ENCODE data around the gene MOB1A.
"Not testable (repeated sequence)": the region's sequence is repeated elsewhere in the genome, so short reads cannot be mapped to it uniquely, and the experiment has no call there.

The MOB1A gene

GRCh38 chr2:74198461-74199274 is 20.0 kb upstream of the MOB1A start, which contains the start of gene MTHFD2:
TSS of gene MTHFD2 (plus strand) at chr2:74198615. CDS start at chr2:74198642, 27 bp downstream.
- peak; percentile 88 for DNase-seq (ENCODE audit: low read depth in 2 of 2)

GRCh38 chr2:74198023-74198460 is 19.4 kb upstream of the MOB1A start:
- DNase-seq (ENCODE audit: low read depth in 2 of 2): no peak

GRCh38 chr2:74197049-74197448 is 18.4 kb upstream of the MOB1A start:
- no peak for DNase-seq (ENCODE audit: low read depth in 2 of 2)

DNA sequence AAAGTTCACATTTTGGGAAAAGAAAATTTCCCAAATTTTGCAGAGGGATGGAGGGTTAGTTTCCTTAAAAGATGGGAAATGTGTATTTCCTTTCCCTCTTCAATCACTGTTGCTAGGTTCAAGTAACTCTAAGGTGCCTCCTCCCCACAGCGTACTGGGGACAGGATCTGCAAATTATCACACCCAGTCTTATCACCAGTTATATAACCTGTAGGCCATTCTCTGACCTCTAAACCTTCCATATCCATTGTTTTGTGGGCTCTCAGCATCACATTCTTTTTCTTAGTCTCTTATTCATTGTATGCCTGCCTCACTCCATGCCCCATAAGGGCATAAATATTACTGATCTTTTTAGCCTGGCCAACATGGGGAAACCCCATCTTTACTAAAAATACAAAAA is 16.1 kb upstream of the MOB1A start:
- DNase-seq (ENCODE audit: low read depth in 2 of 2): no peak

- DNase-seq (ENCODE audit: low read depth in 2 of 2): no peak
Measured at GRCh38 chr2:74191596-74192380, 13.1 kb upstream of the MOB1A start.

DNA sequence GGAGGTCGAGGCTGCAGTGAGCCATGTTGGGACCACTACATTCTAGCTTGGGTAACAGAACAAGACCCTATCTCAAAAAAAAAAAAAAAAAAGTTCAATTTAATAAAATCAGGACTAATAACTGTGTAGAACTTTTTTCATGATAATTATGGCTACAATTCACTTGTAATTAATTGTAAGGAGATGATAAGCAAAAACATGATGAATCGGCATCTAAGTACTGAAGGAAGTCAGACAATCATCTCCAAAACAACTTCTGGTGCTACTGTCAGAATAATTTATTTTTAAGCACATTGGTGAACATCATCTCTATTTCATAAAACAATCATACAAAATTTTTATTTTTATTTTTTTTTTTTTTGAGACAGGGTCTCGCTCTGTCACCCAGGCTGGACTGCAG is 10.0 kb upstream of the MOB1A start:
- DNase-seq (ENCODE audit: low read depth in 2 of 2): no peak

- DNase-seq (ENCODE audit: low read depth in 2 of 2): no peak
Measured at GRCh38 chr2:74188018-74188601, 9.4 kb upstream of the MOB1A start.

- not testable (repeated sequence) for DNase-seq (ENCODE audit: low read depth in 2 of 2)
Measured at GRCh38 chr2:74186706-74187105, 8.0 kb upstream of the MOB1A start.

- no peak for DNase-seq (ENCODE audit: low read depth in 2 of 2)
Measured at GRCh38 chr2:74186038-74186437, 7.4 kb upstream of the MOB1A start.

DNA sequence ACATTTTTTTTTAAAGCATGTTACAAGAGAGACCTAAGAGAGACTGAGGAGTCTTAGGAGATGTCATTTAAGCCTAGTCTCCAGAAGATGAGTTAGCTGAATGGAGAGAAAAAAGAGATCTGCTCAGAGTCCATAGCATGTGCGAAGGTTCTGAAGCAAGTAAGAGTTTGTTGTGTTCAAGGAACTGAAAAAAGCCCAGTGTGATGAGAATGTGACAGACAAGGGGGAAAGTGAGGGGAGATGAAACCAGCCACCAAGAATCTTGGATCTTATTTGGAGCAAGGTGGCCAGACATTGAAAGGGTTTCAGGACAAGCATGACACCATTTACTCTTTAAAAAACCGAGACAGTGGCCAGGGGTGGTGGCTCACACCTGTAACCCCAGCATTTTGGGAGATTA is 5.2 kb upstream of the MOB1A start:
- no peak for DNase-seq (ENCODE audit: low read depth in 2 of 2)

DNA sequence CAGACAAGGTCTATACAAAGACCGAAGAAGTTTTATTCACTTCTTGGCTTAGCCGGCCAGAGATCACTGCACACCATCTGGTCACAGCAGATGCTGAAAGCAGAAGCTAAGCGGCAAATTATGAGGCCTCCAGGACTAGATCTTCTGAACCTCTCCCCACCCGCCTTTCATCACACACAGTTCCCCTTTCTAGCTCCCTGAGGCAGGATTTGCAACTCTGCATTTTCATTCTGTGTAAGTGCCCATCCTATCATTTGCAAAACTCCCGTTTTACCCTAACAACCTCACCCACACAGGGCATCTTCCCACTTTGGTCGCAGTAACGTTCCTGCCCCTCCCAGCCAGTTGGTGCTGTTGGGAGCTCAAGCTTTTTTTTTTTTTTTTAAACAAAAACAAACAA is 3.1 kb upstream of the MOB1A start:
- no peak for DNase-seq (ENCODE audit: low read depth in 2 of 2)

- no peak for DNase-seq (ENCODE audit: low read depth in 2 of 2)
Measured at GRCh38 chr2:74179063-74179865, 585 bp upstream of the MOB1A start.

- no peak for DNase-seq (ENCODE audit: low read depth in 2 of 2)
Measured at GRCh38 chr2:74177696-74178095, 983 bp downstream of the MOB1A start.

DNA sequence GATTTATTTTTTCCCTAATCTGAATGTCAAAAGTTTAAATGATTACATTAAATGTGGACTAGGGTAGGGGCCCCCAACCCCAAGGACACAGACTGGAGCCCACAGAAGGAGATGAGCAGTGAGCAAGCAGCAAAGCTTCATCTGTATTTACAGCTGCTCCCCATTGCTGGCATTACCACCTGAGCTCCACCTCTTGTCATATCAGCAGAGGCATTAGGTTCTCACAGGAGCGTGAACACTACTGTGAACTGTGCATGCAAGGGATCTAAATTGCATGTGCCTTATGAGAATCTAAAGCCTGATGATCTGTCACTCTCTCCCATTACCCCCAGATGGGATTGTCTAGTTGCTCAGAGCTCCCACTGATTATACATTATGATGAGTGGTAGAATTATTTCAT is 3.8 kb downstream of the MOB1A start:
- no peak for DNase-seq (ENCODE audit: low read depth in 2 of 2)

- DNase-seq (ENCODE audit: low read depth in 2 of 2): no peak
Measured at GRCh38 chr2:74168739-74169138, 9.9 kb downstream of the MOB1A start.

DNA sequence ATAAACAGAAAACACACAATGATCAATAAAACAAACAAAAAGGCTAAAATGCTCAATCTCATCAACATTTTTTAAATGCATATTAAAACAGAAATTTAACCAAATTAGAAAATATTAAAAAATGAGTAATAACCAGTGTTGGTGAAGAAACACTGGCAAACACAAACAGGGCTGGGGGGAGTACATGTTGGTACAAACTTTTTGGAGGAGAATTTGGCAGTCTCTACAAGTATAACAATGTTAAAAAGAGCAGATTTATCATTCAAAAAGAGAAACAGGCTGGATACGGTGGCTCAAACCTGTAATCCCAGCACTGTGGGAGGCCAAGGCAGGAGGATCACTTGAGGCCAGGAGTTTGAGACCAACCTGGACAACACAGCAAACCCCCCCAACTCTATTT is 13.9 kb downstream of the MOB1A start:
- no peak for DNase-seq (ENCODE audit: low read depth in 2 of 2)

DNA sequence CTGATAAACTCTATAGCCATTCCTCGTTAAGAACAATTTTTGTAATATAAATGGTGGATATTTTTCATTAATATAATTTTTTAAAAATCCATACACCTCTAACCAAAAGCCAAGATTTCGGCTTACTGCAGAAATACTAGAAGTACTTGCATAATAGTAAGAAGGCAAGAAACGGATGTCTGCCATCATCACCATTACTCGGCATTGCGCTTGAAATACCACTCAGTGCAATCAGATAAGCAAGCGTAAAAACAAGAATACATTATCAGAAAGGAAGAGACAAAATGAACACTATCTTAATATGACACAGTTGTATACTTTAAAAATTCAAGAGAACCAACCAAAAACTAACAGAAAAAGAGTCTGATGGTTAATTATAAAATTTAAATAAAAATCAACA is 15.7 kb downstream of the MOB1A start:
- DNase-seq (ENCODE audit: low read depth in 2 of 2): no peak

- DNase-seq (ENCODE audit: low read depth in 2 of 2): no peak
Measured at GRCh38 chr2:74155830-74156229, 22.8 kb downstream of the MOB1A start.

DNA sequence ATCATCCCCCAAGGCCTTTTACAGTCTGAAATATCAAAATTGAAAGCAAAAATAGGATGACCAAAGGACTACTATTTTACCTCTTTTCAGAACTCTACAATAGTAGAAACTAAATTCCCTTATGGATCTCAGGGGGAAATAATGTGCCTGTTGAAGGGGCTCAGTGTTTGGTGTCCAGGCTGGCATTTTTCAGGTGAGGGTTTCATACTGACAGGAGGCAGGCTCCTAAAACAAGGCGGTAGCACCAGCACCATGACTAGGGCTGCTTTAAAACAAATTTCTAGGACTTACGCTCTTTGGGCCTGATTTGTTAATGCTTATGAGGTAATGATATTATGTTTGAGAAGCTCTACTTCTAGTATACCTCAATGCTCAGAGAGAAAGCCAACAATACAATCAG is 25.7 kb downstream of the MOB1A start:
- DNase-seq (ENCODE audit: low read depth in 2 of 2): no peak

DNA sequence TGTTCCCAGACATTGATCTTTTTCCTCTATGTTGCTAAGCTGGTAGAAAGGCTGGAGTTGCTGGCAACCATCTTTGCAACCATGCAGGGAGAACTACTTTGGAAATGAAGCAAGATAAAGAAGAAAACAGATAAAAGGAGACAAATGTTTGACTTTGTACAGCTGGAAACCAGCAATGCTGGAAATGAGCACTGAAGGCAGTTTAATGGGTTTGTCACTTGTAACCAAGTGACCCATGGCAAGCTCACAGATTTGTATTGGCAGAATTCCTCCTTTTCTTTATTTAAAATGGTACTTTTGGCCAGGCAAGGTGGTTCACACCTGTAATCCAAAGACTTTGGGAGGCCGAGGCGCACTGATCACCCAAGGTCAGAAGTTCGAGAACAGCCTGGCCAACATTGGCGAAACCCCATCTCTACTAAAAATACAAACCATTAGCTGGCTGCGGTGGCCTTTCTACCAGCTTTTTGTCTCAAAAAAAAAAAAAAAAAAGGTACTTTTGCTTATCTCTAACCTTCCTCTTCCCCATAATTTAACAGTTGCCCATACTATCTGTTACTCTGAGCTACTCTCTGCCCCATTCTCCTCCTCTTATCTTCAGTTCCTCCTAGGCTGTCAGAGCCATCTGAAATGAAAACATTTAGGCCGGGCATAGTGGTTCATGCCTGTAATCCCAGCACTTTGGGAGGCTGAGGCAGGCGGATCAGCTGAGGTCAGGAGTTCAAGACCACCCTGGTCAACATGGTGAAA is 28.9 kb downstream of the MOB1A start:
- DNase-seq (ENCODE audit: low read depth in 2 of 2): no peak

DNA sequence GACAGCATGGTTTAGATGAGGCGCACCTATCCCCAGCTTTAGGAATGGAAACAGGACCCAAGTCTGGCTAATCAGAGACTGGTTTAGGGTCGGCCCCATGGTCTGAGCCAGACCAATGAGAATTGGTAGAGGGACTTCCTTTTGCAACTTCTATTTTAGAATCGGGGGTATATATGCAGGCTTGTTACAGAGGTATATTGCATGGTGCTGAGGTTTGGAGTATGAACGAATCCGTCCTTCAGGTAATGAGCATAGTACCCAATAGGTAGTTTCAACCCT is 29.5 kb downstream of the MOB1A start:
- DNase-seq (ENCODE audit: low read depth in 2 of 2): no peak
